ENCODE results near the gene PGPEP1.
"Not testable (repeated sequence)": the region's sequence is repeated elsewhere in the genome, so short reads cannot be mapped to it uniquely, and the experiment has no call there.

The PGPEP1 gene

DNA sequence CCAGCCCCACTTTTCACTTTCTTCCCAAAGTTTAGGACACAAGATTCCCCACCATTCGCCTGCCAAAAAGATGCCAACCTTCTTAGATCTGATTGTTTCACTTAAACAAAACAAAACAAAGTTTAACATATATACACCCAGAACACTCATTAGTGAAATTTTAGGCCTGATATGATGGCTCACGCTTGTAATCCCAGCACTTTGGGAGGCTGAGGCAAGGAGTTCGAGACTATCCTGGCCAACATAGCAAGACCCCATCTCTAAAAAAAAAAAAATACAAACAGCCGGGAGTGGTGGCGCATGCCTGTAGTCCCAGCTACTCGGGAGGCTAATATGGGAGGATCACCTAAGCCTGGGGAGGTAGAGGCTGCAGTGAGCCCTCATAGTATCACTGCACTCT is 4.9 kb downstream of the PGPEP1 start:
- Histone ChIP-seq H3K36me3 (ENCODE audit: low read depth) (no peaks in the 10 kb centered on the region), H3K9me3 (ENCODE audit: severe bottlenecking) (no peaks in the 10 kb centered on the region), H3K4me3 (ENCODE audit: severe bottlenecking) (no peak overlapping the region), H3K4me1 (ENCODE audit: insufficient read depth, poor library complexity, severe bottlenecking) (peaks cover 6% of the 10 kb centered on the region), H3K27me3 (ENCODE audit: insufficient read depth, poor library complexity, severe bottlenecking) (no peaks in the 10 kb centered on the region), H3K27ac (ENCODE audit: poor library complexity, severe bottlenecking) (no peak overlapping the region)
- DNase-seq (ENCODE audit: low spot score) (no peak), ATAC-seq (ENCODE audit: low read depth) (no peak)
- TF ChIP-seq, protein P1, sequence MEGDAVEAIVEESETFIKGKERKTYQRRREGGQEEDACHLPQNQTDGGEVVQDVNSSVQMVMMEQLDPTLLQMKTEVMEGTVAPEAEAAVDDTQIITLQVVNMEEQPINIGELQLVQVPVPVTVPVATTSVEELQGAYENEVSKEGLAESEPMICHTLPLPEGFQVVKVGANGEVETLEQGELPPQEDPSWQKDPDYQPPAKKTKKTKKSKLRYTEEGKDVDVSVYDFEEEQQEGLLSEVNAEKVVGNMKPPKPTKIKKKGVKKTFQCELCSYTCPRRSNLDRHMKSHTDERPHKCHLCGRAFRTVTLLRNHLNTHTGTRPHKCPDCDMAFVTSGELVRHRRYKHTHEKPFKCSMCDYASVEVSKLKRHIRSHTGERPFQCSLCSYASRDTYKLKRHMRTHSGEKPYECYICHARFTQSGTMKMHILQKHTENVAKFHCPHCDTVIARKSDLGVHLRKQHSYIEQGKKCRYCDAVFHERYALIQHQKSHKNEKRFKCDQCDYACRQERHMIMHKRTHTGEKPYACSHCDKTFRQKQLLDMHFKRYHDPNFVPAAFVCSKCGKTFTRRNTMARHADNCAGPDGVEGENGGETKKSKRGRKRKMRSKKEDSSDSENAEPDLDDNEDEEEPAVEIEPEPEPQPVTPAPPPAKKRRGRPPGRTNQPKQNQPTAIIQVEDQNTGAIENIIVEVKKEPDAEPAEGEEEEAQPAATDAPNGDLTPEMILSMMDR (IDR thresholded peaks at IDR 0.05; ENCODE audit: poor library complexity, severe bottlenecking): no peak

DNA sequence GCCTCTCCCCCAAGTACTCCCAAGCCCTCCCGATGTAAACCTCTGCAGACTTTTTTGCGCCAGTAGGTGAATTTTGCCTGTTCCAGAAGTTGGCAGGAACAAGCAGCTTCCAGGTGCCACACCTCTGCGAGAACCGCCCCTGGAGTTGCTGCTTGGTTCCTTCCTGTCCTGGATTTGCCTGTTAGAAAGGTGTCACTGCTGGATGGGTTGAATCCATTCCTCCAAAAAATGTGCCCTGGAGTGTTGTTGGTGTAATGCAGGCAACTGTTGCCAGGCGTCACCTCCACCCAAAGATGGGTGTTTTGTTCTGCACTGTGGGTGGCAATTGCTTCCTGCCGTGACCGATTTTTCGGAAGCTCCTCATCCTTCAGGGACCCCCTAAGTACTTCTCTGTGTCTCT is 5.7 kb downstream of the PGPEP1 start:
- TF ChIP-seq, protein P1 (IDR thresholded peaks at IDR 0.05; ENCODE audit: poor library complexity, severe bottlenecking): no peak
- H3K36me3 ChIP-seq (ENCODE audit: low read depth): no peaks in the 10 kb centered on the region
- no peak overlapping the region for H3K4me3 ChIP-seq (ENCODE audit: severe bottlenecking)
- no peak for DNase-seq (ENCODE audit: low spot score)
- H3K27ac ChIP-seq (ENCODE audit: poor library complexity, severe bottlenecking): no peak overlapping the region
- H3K4me1 ChIP-seq (ENCODE audit: insufficient read depth, poor library complexity, severe bottlenecking): peaks cover 6% of the 10 kb centered on the region
- no peaks in the 10 kb centered on the region for H3K27me3 ChIP-seq (ENCODE audit: insufficient read depth, poor library complexity, severe bottlenecking)
- H3K9me3 ChIP-seq (ENCODE audit: severe bottlenecking): no peaks in the 10 kb centered on the region
- peak; percentile 57 for ATAC-seq (ENCODE audit: low read depth)

DNA sequence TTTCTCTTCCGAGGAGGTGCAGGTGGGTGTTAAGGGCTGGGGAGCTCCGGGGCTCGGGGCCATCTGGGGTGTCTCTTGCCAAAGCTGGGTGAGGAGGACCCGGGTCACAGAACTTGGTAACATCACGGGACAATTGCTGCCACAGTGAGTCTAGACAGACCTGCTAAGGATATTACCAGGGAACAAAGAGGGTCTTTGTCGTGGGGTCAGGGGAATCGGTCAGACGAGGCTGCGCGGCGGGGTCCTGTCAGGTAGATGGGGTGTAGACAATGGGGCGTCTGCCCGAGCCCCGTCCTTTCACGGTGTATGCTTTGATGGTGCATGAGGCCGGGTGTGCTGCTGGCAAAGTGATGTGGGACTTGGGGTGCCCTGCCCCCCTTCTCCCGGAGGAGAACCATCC is 7.8 kb downstream of the PGPEP1 start:
- ATAC-seq (ENCODE audit: low read depth) (no peak), DNase-seq (ENCODE audit: low spot score) (no peak)
- Histone ChIP-seq H3K27ac (ENCODE audit: poor library complexity, severe bottlenecking) (no peak overlapping the region), H3K9me3 (ENCODE audit: severe bottlenecking) (no peaks in the 10 kb centered on the region), H3K4me3 (ENCODE audit: severe bottlenecking) (no peak overlapping the region), H3K4me1 (ENCODE audit: insufficient read depth, poor library complexity, severe bottlenecking) (peaks cover 6% of the 10 kb centered on the region), H3K27me3 (ENCODE audit: insufficient read depth, poor library complexity, severe bottlenecking) (no peaks in the 10 kb centered on the region), H3K36me3 (ENCODE audit: low read depth) (no peaks in the 10 kb centered on the region)
- TF ChIP-seq, protein P1 (IDR thresholded peaks at IDR 0.05; ENCODE audit: poor library complexity, severe bottlenecking): no peak

DNA sequence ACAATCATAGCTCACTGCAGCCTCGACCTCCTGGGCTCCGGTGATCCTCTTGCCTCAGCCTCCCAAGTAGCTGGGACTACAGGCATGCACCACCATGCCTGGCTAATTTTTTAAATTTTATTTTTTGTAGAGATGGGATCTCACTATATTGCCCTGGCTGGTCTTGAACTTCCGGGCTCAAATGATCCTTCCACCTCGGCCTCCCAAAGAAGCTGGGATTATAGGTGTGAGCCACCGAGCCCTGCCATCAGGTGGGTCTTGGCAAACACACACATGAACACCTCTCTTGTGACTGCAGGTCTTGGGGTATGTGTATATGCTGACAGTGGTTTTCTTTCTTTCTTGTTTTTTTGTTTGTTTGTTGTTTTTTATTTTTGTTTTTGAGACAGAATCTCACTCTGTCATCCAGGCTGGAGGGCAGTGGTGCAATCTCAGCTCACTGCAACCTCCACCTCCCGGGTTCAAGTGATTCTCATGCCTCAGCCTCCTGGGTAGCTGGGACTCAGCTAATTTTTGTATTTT is 8.5 kb downstream of the PGPEP1 start:
- not testable (repeated sequence) for H3K4me3 ChIP-seq (ENCODE audit: severe bottlenecking); H3K9me3 ChIP-seq (ENCODE audit: severe bottlenecking); ATAC-seq (ENCODE audit: low read depth); H3K36me3 ChIP-seq (ENCODE audit: low read depth); H3K27ac ChIP-seq (ENCODE audit: poor library complexity, severe bottlenecking); H3K27me3 ChIP-seq (ENCODE audit: insufficient read depth, poor library complexity, severe bottlenecking); DNase-seq (ENCODE audit: low spot score); H3K4me1 ChIP-seq (ENCODE audit: insufficient read depth, poor library complexity, severe bottlenecking)

DNA sequence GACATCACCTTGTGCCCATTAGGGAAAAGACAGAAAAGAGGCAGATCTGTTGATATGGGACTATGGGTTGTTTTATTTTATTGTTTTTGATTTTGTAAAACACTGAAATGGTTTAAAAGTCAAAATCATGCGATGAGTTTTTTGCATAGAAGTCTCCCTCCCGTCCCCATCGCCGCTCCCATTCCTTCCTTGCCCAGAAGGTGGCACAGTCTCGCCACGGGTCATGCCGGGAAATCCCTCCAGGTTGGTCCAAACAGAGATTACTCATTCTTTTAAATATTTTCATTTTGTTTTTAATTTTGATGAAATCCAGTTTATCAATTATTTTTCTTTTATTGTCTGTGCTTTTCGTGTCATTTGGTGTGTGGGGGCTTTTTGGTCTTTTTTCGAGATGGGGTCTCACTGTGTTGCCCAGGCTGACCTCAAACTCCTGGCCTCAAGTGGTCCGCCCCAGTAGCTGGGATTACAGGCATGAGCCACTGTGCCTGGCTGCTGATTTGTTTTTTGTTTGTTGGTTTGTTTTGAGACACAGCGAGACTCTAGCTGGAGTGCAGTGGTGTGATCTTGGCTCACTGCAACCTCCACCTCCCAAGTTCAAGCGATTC is 9.2 kb downstream of the PGPEP1 start:
- TF ChIP-seq, protein P1 (IDR thresholded peaks at IDR 0.05; ENCODE audit: poor library complexity, severe bottlenecking): peak; percentile 93
- Histone ChIP-seq H3K4me1 (ENCODE audit: insufficient read depth, poor library complexity, severe bottlenecking) (no peaks in the 10 kb centered on the region), H3K27ac (ENCODE audit: poor library complexity, severe bottlenecking) (no peak overlapping the region), H3K9me3 (ENCODE audit: severe bottlenecking) (no peaks in the 10 kb centered on the region), H3K36me3 (ENCODE audit: low read depth) (no peaks in the 10 kb centered on the region), H3K4me3 (ENCODE audit: severe bottlenecking) (no peak overlapping the region), H3K27me3 (ENCODE audit: insufficient read depth, poor library complexity, severe bottlenecking) (no peaks in the 10 kb centered on the region)
- DNase-seq (ENCODE audit: low spot score) (no peak), ATAC-seq (ENCODE audit: low read depth) (peak; percentile 58; the same call in 1 of the 3 replicates)
